Uterus (tissue), 2 donors: ENCODE results near the gene C9orf72.

Experiments
- POLR2A ChIP-seq, 2 donors: fragments of 450-650 bp; IDR thresholded peaks; one replicate each; pipeline ENCODE4 v1.6.1; 2016; ENCODE audit warnings: antibody characterized with exemption in 2 of 2, mild to moderate bottlenecking in 1 of 2, moderate library complexity in 1 of 2
- TF ChIP-seq, protein P1 (sequence below), 4 experiments: fragments of 200-600 bp in 2 of 4; fragments of 450-650 bp in 2 of 4; sonication (generic) in 2 of 4; IDR thresholded peaks; one replicate each; pipeline ENCODE4 v1.5.1; 2016 to 2019; ENCODE audit warnings: antibody characterized with exemption in 4 of 4, mild to moderate bottlenecking in 2 of 4, moderate library complexity in 1 of 4

DNA sequence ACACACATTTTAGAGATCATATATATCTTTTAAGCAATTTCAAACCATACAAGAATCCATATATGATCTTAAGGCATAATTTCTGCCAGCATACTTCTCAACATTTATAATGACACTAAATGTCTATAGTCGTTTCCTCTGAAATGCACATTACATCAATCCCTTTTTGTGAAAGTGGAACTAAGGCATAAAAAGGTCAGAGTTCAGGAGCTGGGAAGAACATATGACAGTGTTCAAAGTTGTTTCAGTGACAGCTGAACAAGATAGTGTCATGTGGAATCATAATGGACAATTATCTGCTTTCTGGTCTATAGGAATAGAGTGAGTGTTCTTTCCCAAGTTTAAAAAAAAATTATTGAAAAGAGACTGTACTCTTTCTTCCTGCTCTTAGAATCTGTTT is 41.2 kb downstream of the C9orf72 start:
- TF ChIP-seq, protein P1, sequence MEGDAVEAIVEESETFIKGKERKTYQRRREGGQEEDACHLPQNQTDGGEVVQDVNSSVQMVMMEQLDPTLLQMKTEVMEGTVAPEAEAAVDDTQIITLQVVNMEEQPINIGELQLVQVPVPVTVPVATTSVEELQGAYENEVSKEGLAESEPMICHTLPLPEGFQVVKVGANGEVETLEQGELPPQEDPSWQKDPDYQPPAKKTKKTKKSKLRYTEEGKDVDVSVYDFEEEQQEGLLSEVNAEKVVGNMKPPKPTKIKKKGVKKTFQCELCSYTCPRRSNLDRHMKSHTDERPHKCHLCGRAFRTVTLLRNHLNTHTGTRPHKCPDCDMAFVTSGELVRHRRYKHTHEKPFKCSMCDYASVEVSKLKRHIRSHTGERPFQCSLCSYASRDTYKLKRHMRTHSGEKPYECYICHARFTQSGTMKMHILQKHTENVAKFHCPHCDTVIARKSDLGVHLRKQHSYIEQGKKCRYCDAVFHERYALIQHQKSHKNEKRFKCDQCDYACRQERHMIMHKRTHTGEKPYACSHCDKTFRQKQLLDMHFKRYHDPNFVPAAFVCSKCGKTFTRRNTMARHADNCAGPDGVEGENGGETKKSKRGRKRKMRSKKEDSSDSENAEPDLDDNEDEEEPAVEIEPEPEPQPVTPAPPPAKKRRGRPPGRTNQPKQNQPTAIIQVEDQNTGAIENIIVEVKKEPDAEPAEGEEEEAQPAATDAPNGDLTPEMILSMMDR (IDR thresholded peaks at IDR 0.05) = no peak
- TF ChIP-seq POLR2A (IDR thresholded peaks at IDR 0.05) = no peak
